Upper lobe of left lung (tissue), 6 donors: ENCODE data around the gene FAM131B. TPM values are rescaled to one million over a fixed set of nuclear protein-coding genes. Genes with fewer than 3 reads are reported as not detected.

Source experiments
- ATAC-seq, 2 donors: fragments of 200-7000 bp; cut with Tn5 transposase; one replicate each; pipeline ENCODE4 v1.9.1; 2022; ENCODE audit warnings: mild to moderate bottlenecking in 2 of 2, moderate library complexity in 2 of 2; ENCODE audit not compliant: low FRiP score in 2 of 2
- DNase-seq, 2 donors: peaks; one replicate each; pipeline ENCODE4 v3.0.0-alpha.2; 2019 to 2020
- H3K27ac ChIP-seq, 4 donors: fragments of 200-600 bp; sonication (generic); one replicate each; pipeline ENCODE4 v1.5.1; 2016 to 2019
- H3K27me3 ChIP-seq, 4 donors: fragments of 200-600 bp; sonication (generic); one replicate each; pipeline ENCODE4 v1.5.1; 2017 to 2019
- H3K36me3 ChIP-seq, 4 donors: fragments of 200-600 bp; sonication (generic); one replicate each; pipeline ENCODE4 v1.5.1; 2016 to 2019
- H3K4me1 ChIP-seq, 4 donors: fragments of 200-600 bp; sonication (generic); one replicate each; pipeline ENCODE4 v1.5.1; 2018 to 2019
- H3K4me3 ChIP-seq, 4 donors: fragments of 200-600 bp; sonication (generic); one replicate each; pipeline ENCODE4 v1.5.1; 2017 to 2019; ENCODE audit warnings: mild to moderate bottlenecking in 2 of 4, moderate library complexity in 1 of 4
- H3K9me3 ChIP-seq, 4 donors: fragments of 200-600 bp; sonication (generic); one replicate each; pipeline ENCODE4 v1.5.1; 2018 to 2019
- EP300 ChIP-seq, 4 donors: sonication (generic); formaldehyde crosslinking; IDR thresholded peaks; one replicate each; pipeline ENCODE4 v1.5.1; 2017; ENCODE audit warnings: antibody characterized with exemption in 4 of 4, control low read depth in 2 of 4
- POLR2A ChIP-seq, 4 donors: fragments of 450-650 bp; IDR thresholded peaks; one replicate each; pipeline ENCODE4 v1.5.1; 2016 to 2017; ENCODE audit warnings: antibody characterized with exemption in 4 of 4, mild to moderate bottlenecking in 2 of 4
- POLR2AphosphoS5 ChIP-seq, 2 donors: sonication (generic); formaldehyde crosslinking; IDR thresholded peaks; one replicate each; pipeline ENCODE4 v1.5.1; 2017; ENCODE audit warnings: antibody characterized with exemption in 2 of 2
- WGBS, 2 donors: methylation state at CpG; one replicate each; pipeline ENCODE4 v1.1.5; 2017 to 2018; 5-methylcytosine and 5-hydroxymethylcytosine counted together
- total RNA-seq, 6 donors: library from RNA; depleted of rRNA in 4 of 6; stranded (reverse); fragments of >200 nt in 4 of 6; gene quantifications; one replicate each; pipeline versions ENCODE4 v1.1.0 to v1.2.1, GENCODE V29; 2016 to 2021
- TF ChIP-seq, protein P1 (sequence below), 6 experiments: fragments of 450-650 bp in 4 of 6; fragments of 200-600 bp in 2 of 6; sonication (generic) in 2 of 6; IDR thresholded peaks; one replicate each; pipeline ENCODE4 v1.5.1; 2016 to 2019; ENCODE audit warnings: antibody characterized with exemption in 6 of 6
- donor health status: DM: no; HTN: no; CAD: no; lungs with moderate emphysema.
- donor health status: DM: no; HTN: yes; CAD: no; lungs with severe emphysema.

Gene FAM131B
- total RNA-seq, 6 donors from 2014 or later = 0.59 to 5.7 (median 0.67) TPM; not detected in 1

DNA sequence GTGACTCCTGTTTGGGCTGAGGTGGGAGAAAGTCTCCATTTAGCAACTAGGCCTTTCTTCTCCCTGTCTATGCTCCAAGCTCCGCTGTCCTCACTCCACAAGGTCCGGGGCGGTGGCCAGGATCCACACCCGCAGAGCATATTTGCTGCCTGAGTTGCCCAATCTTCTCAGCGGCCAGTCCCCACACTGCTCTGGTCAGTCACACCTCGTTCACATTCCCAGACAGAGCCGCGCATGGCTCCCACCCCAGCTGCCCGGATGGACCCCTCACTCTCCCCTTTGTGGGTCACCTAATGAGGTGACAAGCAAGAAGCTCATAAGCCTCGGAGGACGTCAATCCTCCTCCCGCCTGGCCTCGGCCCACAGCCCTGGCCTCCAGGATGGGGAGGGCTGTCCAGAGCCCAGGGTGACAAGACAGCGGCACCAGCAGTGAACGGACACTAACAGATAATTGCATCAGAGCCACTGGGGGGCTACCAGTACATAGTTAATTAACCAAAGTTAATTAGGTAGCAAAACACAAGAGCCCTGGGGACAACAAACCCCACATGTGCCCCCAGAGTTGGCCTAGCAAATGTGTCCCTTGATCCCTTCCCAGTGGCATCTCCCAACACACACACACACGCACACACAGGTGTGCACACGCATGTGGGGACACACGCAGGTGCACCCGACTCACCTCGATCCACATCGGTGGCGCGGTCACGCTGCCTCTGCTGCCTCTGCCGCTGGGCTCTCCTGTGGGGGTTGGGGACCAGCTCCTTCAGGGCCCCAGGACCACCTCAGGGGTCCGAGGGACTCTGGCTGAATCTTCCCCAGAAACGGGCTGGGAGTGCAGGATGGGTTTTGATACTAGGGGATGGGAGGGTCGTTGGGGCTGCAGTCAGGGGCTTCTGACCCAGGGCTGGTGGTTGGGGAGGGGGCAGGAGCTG lies 34.4 kb upstream of the FAM131B start:
- peak in 1 of 2 donors; percentile 81 for DNase-seq

DNA sequence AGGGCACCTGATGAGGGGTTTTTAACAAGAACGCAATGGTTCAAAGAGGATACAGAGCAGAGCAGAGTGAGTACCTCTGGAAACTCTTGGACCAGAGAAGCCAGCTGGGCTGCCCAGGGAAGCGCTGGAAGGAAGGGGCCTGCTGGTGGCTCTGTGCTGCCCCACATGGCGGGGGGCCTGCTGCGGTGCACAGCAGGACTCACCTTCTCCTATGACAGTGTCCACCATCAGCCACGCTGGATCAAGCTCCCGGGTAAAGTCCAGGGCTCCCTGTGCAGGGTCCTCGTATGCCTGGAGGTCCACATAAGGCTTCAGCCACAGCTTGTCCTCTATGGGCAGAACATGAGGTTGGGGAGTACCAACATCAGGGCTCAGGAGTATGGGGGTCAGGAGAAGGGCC lies 33.7 kb upstream of the FAM131B start:
- H3K9me3 ChIP-seq = no peaks in the 10 kb centered on the region
- TF ChIP-seq EP300 (IDR thresholded peaks at IDR 0.05) = no peak
- TF ChIP-seq POLR2A (IDR thresholded peaks at IDR 0.05) = no peak
- TF ChIP-seq POLR2AphosphoS5 (IDR thresholded peaks at IDR 0.05) = no peak
- TF ChIP-seq, protein P1, sequence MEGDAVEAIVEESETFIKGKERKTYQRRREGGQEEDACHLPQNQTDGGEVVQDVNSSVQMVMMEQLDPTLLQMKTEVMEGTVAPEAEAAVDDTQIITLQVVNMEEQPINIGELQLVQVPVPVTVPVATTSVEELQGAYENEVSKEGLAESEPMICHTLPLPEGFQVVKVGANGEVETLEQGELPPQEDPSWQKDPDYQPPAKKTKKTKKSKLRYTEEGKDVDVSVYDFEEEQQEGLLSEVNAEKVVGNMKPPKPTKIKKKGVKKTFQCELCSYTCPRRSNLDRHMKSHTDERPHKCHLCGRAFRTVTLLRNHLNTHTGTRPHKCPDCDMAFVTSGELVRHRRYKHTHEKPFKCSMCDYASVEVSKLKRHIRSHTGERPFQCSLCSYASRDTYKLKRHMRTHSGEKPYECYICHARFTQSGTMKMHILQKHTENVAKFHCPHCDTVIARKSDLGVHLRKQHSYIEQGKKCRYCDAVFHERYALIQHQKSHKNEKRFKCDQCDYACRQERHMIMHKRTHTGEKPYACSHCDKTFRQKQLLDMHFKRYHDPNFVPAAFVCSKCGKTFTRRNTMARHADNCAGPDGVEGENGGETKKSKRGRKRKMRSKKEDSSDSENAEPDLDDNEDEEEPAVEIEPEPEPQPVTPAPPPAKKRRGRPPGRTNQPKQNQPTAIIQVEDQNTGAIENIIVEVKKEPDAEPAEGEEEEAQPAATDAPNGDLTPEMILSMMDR (IDR thresholded peaks at IDR 0.05) = no peak
- DNase-seq (no peak), ATAC-seq (no peak)
- peaks cover 3 to 26% (median 9%) of the 10 kb centered on the region in 4 donors for H3K36me3 ChIP-seq
- H3K27ac ChIP-seq = peak overlapping the region; percentile 41 to 62 (median 60)
- WGBS, 2 donors = 70 to 80% methylated on average over 4 to 7 of the region's 7 CpGs
- peaks cover 41 to 52% (median 45%) of the 10 kb centered on the region in 4 donors for H3K4me1 ChIP-seq
- no peaks in the 10 kb centered on the region for H3K27me3 ChIP-seq
- peak overlapping the region in 1 of 4 donors; percentile 14 for H3K4me3 ChIP-seq

More for the DNA sequence above, 34.4 kb upstream of the FAM131B start:
- Histone ChIP-seq H3K27me3 (no peaks in the 10 kb centered on the region), H3K4me3 (no peak overlapping the region), H3K9me3 (no peaks in the 10 kb centered on the region), H3K27ac (peak overlapping the region in 3 of 4 donors; percentile 10 to 61 (median 19)), H3K4me1 (peaks cover 33 to 45% (median 38%) of the 10 kb centered on the region in 4 donors), H3K36me3 (peaks cover 0 to 20% (median 2%) of the 10 kb centered on the region in 4 donors)
- peak; percentile 52 to 54 for ATAC-seq
- TF ChIP-seq POLR2AphosphoS5 (IDR thresholded peaks at IDR 0.05) (peak; percentile 64 to 72), EP300 (IDR thresholded peaks at IDR 0.05) (no peak), POLR2A (IDR thresholded peaks at IDR 0.05) (no peak)
- WGBS, 2 donors = 82 to 90% methylated on average over 21 to 28 of the region's 28 CpGs

DNA sequence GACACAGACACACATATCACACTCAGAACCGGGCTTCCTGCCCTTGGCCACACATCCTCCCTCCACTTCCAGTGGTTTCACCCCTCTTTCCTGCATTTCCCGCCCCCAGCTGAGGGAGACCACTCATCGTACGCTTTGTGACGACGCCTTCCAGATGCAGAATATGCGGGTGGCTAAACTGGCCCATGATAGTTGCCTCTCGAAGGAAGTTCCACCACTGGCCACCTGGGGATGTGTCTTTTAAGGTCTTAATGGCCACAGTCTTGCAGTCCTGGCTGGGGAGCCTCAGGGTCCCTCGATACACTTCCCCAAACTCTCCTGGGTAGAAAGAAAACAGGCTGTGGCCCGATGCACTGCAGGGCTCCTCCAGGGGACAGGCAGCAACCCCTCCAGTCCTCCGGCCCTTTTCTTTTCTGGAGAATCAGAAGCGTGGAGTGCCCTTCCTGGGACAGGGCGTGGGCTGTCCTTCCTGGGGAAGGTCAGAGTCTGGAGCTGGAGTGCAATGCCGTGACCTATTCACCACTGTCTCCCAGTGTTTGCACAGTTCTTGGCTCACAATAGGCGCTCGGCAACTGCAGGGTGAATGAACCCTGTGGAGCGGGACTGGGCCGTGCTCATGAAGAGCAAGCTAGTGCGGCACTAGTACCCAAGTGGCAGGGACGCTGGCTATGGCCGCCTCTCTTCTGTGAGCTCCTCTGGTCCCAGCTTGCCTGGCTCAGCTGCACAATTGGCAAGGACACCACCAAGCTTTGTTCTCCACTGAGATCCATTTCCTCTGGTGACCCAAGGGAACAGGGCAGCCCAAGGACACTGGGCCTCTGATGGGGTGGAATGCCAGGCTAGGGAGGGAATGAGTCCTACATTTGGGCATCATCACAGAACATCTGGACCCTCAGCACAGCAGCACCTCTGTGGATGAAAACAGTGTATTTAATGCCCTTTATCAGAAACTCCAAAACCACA lies 33.0 kb upstream of the FAM131B start:
- Histone ChIP-seq H3K4me1 (peaks cover 47 to 59% (median 51%) of the 10 kb centered on the region in 4 donors), H3K9me3 (no peaks in the 10 kb centered on the region), H3K27ac (peak overlapping the region; percentile 41 to 62 (median 60)), H3K27me3 (no peaks in the 10 kb centered on the region), H3K4me3 (peak overlapping the region in 1 of 4 donors; percentile 14), H3K36me3 (peaks cover 9 to 33% (median 15%) of the 10 kb centered on the region in 4 donors)
- WGBS, 2 donors = 56 to 57% methylated on average over 11 to 21 of the region's 21 CpGs
- DNase-seq (no peak), ATAC-seq (peak in 1 of 2 donors; percentile 7)
- TF ChIP-seq, protein P1 (IDR thresholded peaks at IDR 0.05) = peak in 1 of 6 experiments; percentile 45
- TF ChIP-seq POLR2AphosphoS5 (IDR thresholded peaks at IDR 0.05) = no peak

DNA sequence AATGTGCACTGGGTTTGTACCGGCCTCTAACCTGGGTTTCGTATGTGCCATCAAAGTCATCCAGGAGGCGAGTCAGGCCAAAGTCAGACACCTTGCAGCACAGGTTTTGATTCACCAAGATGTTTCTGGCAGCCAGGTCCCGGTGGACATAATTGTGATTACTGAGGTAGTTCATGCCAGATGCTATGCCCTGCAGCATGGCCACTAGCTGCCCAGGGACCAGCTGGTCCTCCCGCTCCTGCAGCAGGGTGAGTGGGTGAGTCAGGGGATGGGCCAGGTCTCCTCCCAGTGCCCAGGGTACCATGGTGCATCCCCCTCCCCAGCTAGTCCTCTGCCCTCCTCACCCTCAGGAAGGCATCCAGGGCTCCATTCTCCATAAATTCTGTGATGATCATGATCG lies 32.3 kb upstream of the FAM131B start:
- DNase-seq (no peak), ATAC-seq (no peak)
- H3K9me3 ChIP-seq = no peaks in the 10 kb centered on the region
- TF ChIP-seq, protein P1 (IDR thresholded peaks at IDR 0.05) = no peak
- TF ChIP-seq POLR2AphosphoS5 (IDR thresholded peaks at IDR 0.05) (no peak), EP300 (IDR thresholded peaks at IDR 0.05) (no peak), POLR2A (IDR thresholded peaks at IDR 0.05) (no peak)
- H3K36me3 ChIP-seq = peaks cover 13 to 40% (median 22%) of the 10 kb centered on the region in 4 donors
- H3K4me1 ChIP-seq = peaks cover 47 to 66% (median 54%) of the 10 kb centered on the region in 4 donors
- WGBS, 2 donors = 63 to 78% methylated on average over 4 to 6 of the region's 6 CpGs
- no peaks in the 10 kb centered on the region for H3K27me3 ChIP-seq
- H3K27ac ChIP-seq = peak overlapping the region; percentile 9 to 62 (median 42)
- H3K4me3 ChIP-seq = peak overlapping the region in 1 of 4 donors; percentile 14
